ENCODE measurements around the gene MYO1E.
A peak's percentile ranks its signal among the peaks of the same experiment; 100 is the strongest.

The MYO1E gene

DNA sequence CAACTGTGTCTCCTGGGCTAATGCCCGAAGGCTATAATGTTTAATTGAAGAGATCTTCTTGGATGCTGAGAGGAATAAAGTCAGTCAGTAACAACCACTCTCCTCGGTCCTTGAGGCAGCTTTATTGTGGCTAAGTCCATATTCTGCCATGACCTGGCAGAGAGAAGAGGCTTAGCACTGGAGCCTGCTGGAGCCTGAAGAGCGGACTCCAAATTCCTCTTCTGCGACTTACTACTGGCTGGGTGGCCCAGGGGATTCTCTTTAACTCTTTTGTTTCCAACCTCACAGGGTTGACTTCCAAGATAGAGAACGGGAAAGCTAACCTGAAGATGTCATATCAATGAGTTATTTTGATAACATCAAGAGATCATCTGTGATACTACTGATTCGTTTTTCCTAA is 71.1 kb downstream of the MYO1E start:
- no peak for DNase-seq
- Mint-ChIP-seq H3K27me3 (peaks cover under 1% of the 10 kb centered on the region), H3K4me3 (peak overlapping the region; percentile 46 to 58), H3K27ac (no peak overlapping the region), H3K9me3 (no peaks in the 10 kb centered on the region), H3K4me1 (peaks cover 75% of the 10 kb centered on the region)
- no peak for ATAC-seq

GRCh38 chr15:59300618-59301139 is 72.0 kb downstream of the MYO1E start:
- H3K27me3 Mint-ChIP-seq = no peaks in the 10 kb centered on the region
- H3K9me3 Mint-ChIP-seq = no peaks in the 10 kb centered on the region
- no peak for DNase-seq
- H3K27ac Mint-ChIP-seq = peak overlapping the region in 1 of 2 donors; percentile 42
- no peak for ATAC-seq
- peak overlapping the region; percentile 61 to 83 for H3K4me3 Mint-ChIP-seq
- H3K4me1 Mint-ChIP-seq = peaks cover 79% of the 10 kb centered on the region

- H3K9me3 Mint-ChIP-seq = no peaks in the 10 kb centered on the region
- H3K27me3 Mint-ChIP-seq = no peaks in the 10 kb centered on the region
- DNase-seq (peak; percentile 65 to 80), ATAC-seq (peak; percentile 92)
- peak overlapping the region; percentile 61 to 83 for H3K4me3 Mint-ChIP-seq
- peaks cover 73% of the 10 kb centered on the region for H3K4me1 Mint-ChIP-seq
- peak overlapping the region in 1 of 2 donors; percentile 49 for H3K27ac Mint-ChIP-seq
These were observed 72.6 kb downstream of the MYO1E start for GRCh38 chr15:59299929-59300617.

DNA sequence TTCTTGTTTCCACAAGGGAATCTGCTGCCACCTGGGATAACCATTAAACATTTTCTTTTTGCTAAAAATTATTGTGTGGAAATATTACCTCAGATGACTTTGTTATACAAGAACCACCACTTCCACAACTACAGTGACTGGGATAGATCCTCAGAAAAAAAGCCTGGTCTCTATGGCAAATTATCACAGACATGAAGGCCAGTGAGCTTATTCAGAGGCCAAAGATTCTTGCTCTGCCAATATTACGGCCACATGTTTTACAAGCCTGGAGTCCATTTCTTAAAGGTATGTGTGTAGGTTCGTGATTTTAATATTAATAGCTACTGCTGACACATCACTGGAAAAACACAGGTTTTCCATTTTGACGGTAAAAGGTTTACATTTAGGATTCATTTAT is 73.8 kb downstream of the MYO1E start:
- DNase-seq = no peak
- Mint-ChIP-seq H3K27me3 (no peaks in the 10 kb centered on the region), H3K27ac (no peak overlapping the region), H3K4me1 (peaks cover 64% of the 10 kb centered on the region), H3K9me3 (no peaks in the 10 kb centered on the region), H3K4me3 (no peak overlapping the region)
- no peak for ATAC-seq

- Mint-ChIP-seq H3K27ac (no peak overlapping the region), H3K27me3 (no peaks in the 10 kb centered on the region), H3K4me1 (peaks cover 59% of the 10 kb centered on the region), H3K4me3 (peak overlapping the region; percentile 34 to 62), H3K9me3 (no peaks in the 10 kb centered on the region)
- peak; percentile 42 to 58 for DNase-seq
- ATAC-seq = peak; percentile 91
These were observed 74.3 kb downstream of the MYO1E start for GRCh38 chr15:59298225-59298853.

- no peak for DNase-seq
- no peak for ATAC-seq
- peaks cover 50% of the 10 kb centered on the region for H3K4me1 Mint-ChIP-seq
These were observed 76.5 kb downstream of the MYO1E start for GRCh38 chr15:59296181-59296617.

GRCh38 chr15:59295261-59296001 is 77.2 kb downstream of the MYO1E start:
- DNase-seq = no peak
- Mint-ChIP-seq H3K27ac (no peak overlapping the region), H3K4me1 (peaks cover 43% of the 10 kb centered on the region)

More at GRCh38 chr15:59296181-59296617, 76.5 kb downstream of the MYO1E start:
- Mint-ChIP-seq H3K27ac (peak overlapping the region in 1 of 2 donors; percentile 93), H3K9me3 (no peaks in the 10 kb centered on the region), H3K27me3 (no peaks in the 10 kb centered on the region), H3K4me3 (no peak overlapping the region)

DNA sequence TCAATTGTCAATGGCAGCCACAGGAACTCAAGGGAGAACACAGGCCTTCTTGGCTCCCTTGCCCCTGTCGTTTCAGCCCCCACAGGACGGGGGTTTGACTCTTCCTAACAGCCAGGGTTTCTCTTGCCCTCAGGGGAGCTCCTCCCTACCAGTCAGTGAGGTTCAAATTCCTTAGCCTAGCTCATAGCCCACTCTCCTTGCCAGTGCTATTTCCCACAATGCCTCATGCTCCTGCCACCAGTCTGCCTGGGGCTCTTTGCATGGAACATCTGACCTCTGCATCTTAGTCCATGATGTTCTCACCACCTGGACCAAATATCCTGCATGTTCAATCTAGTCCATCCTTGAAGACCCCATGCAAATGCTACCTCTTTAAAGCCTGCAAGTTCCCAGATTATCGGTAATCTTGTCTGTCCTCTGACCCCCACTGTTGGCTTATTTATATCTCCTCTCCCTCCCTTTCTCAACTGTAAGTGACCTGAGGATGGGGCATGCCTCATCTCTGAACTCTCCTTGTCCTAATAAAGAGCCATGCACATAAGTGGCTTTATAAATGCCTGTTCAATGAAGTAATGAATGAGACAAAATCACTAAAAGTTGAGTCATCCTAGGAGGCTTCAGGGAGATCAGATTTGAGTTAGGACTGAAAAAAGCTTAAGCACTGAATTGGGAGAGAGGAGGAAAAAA is 78.0 kb downstream of the MYO1E start:
- H3K4me1 Mint-ChIP-seq = peaks cover 36% of the 10 kb centered on the region
- no peak for ATAC-seq
- H3K27me3 Mint-ChIP-seq = no peaks in the 10 kb centered on the region
- no peak overlapping the region for H3K4me3 Mint-ChIP-seq
- H3K9me3 Mint-ChIP-seq = no peaks in the 10 kb centered on the region
- H3K27ac Mint-ChIP-seq = no peak overlapping the region
- DNase-seq = no peak

More at GRCh38 chr15:59295261-59296001, 77.2 kb downstream of the MYO1E start:
- Mint-ChIP-seq H3K27me3 (no peaks in the 10 kb centered on the region), H3K4me3 (no peak overlapping the region), H3K9me3 (no peaks in the 10 kb centered on the region)
- ATAC-seq = no peak

DNA sequence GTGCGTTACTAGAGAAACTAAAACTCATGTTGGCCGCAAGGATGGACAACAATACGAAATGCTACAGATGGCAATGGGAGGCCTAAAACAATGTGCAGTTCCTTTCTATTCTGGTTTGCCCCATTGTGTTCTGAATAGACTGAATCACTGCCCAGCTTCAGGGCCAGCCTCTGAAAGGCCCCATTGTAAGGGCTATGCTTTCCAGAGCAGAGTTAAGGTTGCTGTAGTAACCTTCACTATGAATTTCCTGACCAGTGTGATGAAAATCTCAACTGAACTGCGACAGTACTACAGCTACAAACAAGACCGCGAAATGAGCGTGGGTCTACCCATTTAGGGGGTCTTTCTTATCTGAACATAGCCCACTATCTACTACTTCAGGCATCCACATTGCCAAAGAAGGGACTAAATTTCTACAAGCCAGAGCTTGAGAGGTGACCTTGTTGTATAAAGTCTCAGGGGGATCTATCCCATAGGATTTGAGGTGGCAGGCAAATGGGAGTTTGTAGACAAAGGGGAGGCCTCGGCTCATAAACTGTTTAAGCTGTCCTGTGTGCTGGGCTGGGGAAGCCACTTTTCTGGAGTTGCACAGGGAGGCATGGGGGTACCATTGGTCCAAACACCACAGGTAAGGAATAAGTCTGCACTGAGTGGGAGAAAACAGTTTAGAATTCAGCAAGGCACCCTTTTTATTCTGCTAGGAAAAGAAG is 80.1 kb downstream of the MYO1E start:
- no peaks in the 10 kb centered on the region for H3K9me3 Mint-ChIP-seq
- H3K27ac Mint-ChIP-seq = peak overlapping the region in 1 of 2 donors; percentile 38
- H3K27me3 Mint-ChIP-seq = no peaks in the 10 kb centered on the region
- peaks cover 14% of the 10 kb centered on the region for H3K4me1 Mint-ChIP-seq
- ATAC-seq (no peak), DNase-seq (no peak)
- H3K4me3 Mint-ChIP-seq = no peak overlapping the region

GRCh38 chr15:59291213-59291549 is 81.5 kb downstream of the MYO1E start:
- DNase-seq = no peak
- H3K9me3 Mint-ChIP-seq = no peaks in the 10 kb centered on the region
- ATAC-seq = no peak
- H3K4me3 Mint-ChIP-seq = no peak overlapping the region
- H3K27ac Mint-ChIP-seq = no peak overlapping the region
- no peaks in the 10 kb centered on the region for H3K27me3 Mint-ChIP-seq
- peaks cover 9% of the 10 kb centered on the region for H3K4me1 Mint-ChIP-seq

GRCh38 chr15:59290295-59291212 is 82.1 kb downstream of the MYO1E start:
- Mint-ChIP-seq H3K4me1 (peaks cover 7% of the 10 kb centered on the region), H3K27me3 (no peaks in the 10 kb centered on the region), H3K27ac (no peak overlapping the region), H3K4me3 (no peak overlapping the region), H3K9me3 (no peaks in the 10 kb centered on the region)
- ATAC-seq = no peak
- no peak for DNase-seq

- peaks cover 7% of the 10 kb centered on the region for H3K4me1 Mint-ChIP-seq
- H3K27me3 Mint-ChIP-seq = no peaks in the 10 kb centered on the region
- no peak overlapping the region for H3K27ac Mint-ChIP-seq
- H3K4me3 Mint-ChIP-seq = no peak overlapping the region
- H3K9me3 Mint-ChIP-seq = no peaks in the 10 kb centered on the region
- ATAC-seq = no peak
- DNase-seq = no peak
These were observed 83.1 kb downstream of the MYO1E start for GRCh38 chr15:59289574-59289973.

DNA sequence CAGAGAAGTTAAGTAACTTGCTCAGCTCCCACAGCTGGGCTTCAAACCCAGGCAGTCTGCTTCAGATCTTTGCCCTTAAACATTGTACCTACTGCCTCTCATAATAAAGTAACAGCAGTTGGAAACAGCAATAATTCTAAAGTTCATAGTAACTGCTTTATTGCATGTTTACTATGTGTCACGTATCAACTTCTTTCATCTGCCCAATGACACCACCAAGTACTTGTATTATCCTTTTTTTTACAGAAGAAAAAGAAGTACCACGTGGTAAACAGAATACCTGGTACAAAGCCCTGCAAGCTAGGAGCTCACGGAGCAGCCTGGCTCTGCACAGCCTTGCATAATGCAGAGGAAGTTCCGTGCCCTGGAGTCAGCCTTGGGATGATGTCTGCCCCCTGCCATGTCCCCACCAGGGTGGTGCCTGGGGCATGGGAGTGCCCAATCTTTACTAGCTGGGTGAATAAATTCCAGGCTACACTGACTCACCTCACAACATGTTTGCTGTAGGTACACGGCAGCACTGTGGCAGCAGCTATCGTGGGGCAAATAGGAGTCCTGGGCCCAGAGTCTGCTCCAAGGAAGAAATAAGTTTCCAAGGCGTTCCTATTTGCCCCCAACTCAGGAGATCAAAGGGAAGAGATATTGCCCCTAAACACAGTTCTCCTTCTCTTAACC is 88.8 kb downstream of the MYO1E start:
- Mint-ChIP-seq H3K4me3 (no peak overlapping the region), H3K4me1 (peaks cover 5% of the 10 kb centered on the region), H3K9me3 (no peaks in the 10 kb centered on the region), H3K27ac (no peak overlapping the region), H3K27me3 (no peaks in the 10 kb centered on the region)
- ATAC-seq (no peak), DNase-seq (no peak)
